Sigmoid colon (tissue), 4 donors: ENCODE results near the gene PTRH2.

Experiments
- EP300 ChIP-seq, 4 donors: sonication (generic); formaldehyde crosslinking; IDR thresholded peaks; one replicate each; pipeline ENCODE4 v1.6.1; 2017; ENCODE audit warnings: antibody characterized with exemption in 4 of 4
- POLR2A ChIP-seq, 2 donors: fragments of 450-650 bp; IDR thresholded peaks; one replicate each; pipeline ENCODE4 v1.6.1; 2016; ENCODE audit warnings: antibody characterized with exemption in 2 of 2, mild to moderate bottlenecking in 2 of 2, moderate library complexity in 2 of 2
- POLR2AphosphoS5 ChIP-seq, 4 donors: sonication (generic); formaldehyde crosslinking; IDR thresholded peaks; one replicate each; pipeline ENCODE4 v1.6.1; 2017; ENCODE audit warnings: antibody characterized with exemption in 4 of 4
- TF ChIP-seq, protein P1 (sequence below), 4 experiments: fragments of 450-650 bp in 3 of 4; fragments of 200-600 bp in 1 of 4; IDR thresholded peaks; one replicate each; pipeline ENCODE4 v1.5.1; 2016 to 2019; ENCODE audit warnings: antibody characterized with exemption in 4 of 4, mild to moderate bottlenecking in 3 of 4, moderate library complexity in 2 of 4

DNA sequence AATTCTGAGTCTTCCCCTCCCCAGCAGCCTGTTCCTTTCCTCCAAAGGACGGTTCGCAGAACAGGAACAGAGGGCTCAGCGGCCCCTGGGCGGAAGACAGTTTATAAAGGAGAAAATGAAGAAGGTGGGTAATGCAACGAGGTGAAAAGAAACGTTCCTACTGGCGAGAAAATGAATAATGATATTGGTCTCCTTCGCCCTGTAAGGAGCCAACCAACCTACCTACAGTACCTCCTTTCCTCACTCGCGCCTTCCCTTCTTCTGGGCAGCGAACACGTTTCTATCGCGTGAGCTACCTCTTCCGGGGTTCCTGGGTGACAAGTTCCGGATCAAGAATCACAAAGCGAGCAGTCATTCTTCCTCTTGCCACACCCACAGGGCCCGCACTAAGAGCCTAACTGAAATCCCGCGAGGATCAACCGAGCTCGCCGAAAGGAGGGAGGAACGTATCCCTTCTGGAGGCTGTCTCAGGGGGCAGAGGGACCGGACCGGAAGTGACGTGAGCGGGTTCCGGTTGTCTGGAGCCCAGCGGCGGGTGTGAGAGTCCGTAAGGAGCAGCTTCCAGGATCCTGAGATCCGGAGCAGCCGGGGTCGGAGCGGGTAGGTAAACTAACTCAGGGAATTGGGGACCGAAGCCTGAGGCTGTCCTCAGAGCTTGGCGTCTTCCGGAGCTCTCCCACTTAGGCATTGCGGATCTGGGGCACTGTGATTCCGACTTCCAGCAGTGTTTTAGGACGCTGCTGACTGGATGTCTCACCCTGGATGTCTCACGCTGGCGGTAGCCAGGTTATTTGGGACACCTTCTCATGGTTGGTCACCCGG, at the start of gene PTRH2, which contains the start of gene VMP1:
- TF ChIP-seq, protein P1, sequence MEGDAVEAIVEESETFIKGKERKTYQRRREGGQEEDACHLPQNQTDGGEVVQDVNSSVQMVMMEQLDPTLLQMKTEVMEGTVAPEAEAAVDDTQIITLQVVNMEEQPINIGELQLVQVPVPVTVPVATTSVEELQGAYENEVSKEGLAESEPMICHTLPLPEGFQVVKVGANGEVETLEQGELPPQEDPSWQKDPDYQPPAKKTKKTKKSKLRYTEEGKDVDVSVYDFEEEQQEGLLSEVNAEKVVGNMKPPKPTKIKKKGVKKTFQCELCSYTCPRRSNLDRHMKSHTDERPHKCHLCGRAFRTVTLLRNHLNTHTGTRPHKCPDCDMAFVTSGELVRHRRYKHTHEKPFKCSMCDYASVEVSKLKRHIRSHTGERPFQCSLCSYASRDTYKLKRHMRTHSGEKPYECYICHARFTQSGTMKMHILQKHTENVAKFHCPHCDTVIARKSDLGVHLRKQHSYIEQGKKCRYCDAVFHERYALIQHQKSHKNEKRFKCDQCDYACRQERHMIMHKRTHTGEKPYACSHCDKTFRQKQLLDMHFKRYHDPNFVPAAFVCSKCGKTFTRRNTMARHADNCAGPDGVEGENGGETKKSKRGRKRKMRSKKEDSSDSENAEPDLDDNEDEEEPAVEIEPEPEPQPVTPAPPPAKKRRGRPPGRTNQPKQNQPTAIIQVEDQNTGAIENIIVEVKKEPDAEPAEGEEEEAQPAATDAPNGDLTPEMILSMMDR (IDR thresholded peaks at IDR 0.05), result no peak
- TF ChIP-seq POLR2A (IDR thresholded peaks at IDR 0.05), result peak; percentile 90 to 92
- TF ChIP-seq POLR2AphosphoS5 (IDR thresholded peaks at IDR 0.05), result peak; percentile 92 to 98 (median 97)
- TF ChIP-seq EP300 (IDR thresholded peaks at IDR 0.05), result peak in 2 of 4 donors; percentile 2 to 63
